GM18858 (cell line): ENCODE data around the gene FGF5.
A peak's percentile ranks its signal among the peaks of the same experiment; 100 is the strongest.
"Not testable (repeated sequence)": the region's sequence is repeated elsewhere in the genome, so short reads cannot be mapped to it uniquely, and the experiment has no call there.

Experiments used
- ATAC-seq: cut with Tn5 transposase; IDR thresholded peaks from one replicate; pipeline ENCODE4 v1.9.1; 2021; ENCODE audit not compliant: unreplicated experiment

Gene FGF5

GRCh38 chr4:80253510-80253909, 13.0 kb upstream of the FGF5 start:
- ATAC-seq = no peak

- ATAC-seq = no peak
Observed at GRCh38 chr4:80254114-80254513, 12.3 kb upstream of the FGF5 start.

- no peak for ATAC-seq
Observed at GRCh38 chr4:80255329-80256095, 11.0 kb upstream of the FGF5 start.

- ATAC-seq = no peak
Observed at GRCh38 chr4:80257851-80258250, 8.6 kb upstream of the FGF5 start.

GRCh38 chr4:80259012-80259411, 7.5 kb upstream of the FGF5 start:
- no peak for ATAC-seq

GRCh38 chr4:80259817-80260216, 6.6 kb upstream of the FGF5 start:
- ATAC-seq = no peak

- no peak for ATAC-seq
Observed at GRCh38 chr4:80261989-80262600, 4.4 kb upstream of the FGF5 start.

- no peak for ATAC-seq
Observed at GRCh38 chr4:80263541-80264351, 2.7 kb upstream of the FGF5 start.

GRCh38 chr4:80264352-80264647, 2.2 kb upstream of the FGF5 start:
- no peak for ATAC-seq

- no peak for ATAC-seq
Observed at GRCh38 chr4:80264825-80265224, 1.6 kb upstream of the FGF5 start.

- no peak for ATAC-seq
Observed at GRCh38 chr4:80265571-80266252, 752 bp upstream of the FGF5 start.

GRCh38 chr4:80266902-80267380, 477 bp downstream of the FGF5 start:
- peak; percentile 17 for ATAC-seq

- ATAC-seq = no peak
Observed at GRCh38 chr4:80268081-80268823, 1.8 kb downstream of the FGF5 start.

GRCh38 chr4:80268936-80269335, 2.5 kb downstream of the FGF5 start:
- no peak for ATAC-seq

- ATAC-seq = no peak
Observed at GRCh38 chr4:80270321-80270720, 3.9 kb downstream of the FGF5 start.

GRCh38 chr4:80270868-80271267, 4.4 kb downstream of the FGF5 start:
- no peak for ATAC-seq

GRCh38 chr4:80271801-80272200, 5.3 kb downstream of the FGF5 start:
- no peak for ATAC-seq

- ATAC-seq = no peak
Observed at GRCh38 chr4:80276931-80277330, 10.5 kb downstream of the FGF5 start.

GRCh38 chr4:80279751-80280150, 13.3 kb downstream of the FGF5 start:
- ATAC-seq = no peak

- no peak for ATAC-seq
Observed at GRCh38 chr4:80286451-80286850, 20.0 kb downstream of the FGF5 start.

GRCh38 chr4:80290665-80291064, 24.2 kb downstream of the FGF5 start:
- ATAC-seq = not testable (repeated sequence)
